Glomerular visceral epithelial cell (primary cell): Measurements from ENCODE around the gene CXXC5.

Source experiments
- DNase-seq: peaks from one replicate; pipeline ENCODE4 v3.0.0-alpha.2; 2016; ENCODE audit errors: extremely low spot score

Gene CXXC5

GRCh38 chr5:139638090-139638735 is 9.9 kb upstream of the CXXC5 start:
- DNase-seq: peak; percentile 96

GRCh38 chr5:139638736-139639618 is 9.2 kb upstream of the CXXC5 start:
- DNase-seq: no peak

GRCh38 chr5:139639619-139640380 is 8.3 kb upstream of the CXXC5 start:
- DNase-seq: peak; percentile 83

- no peak for DNase-seq
Measured at GRCh38 chr5:139640421-139641115, 7.6 kb upstream of the CXXC5 start.

DNA sequence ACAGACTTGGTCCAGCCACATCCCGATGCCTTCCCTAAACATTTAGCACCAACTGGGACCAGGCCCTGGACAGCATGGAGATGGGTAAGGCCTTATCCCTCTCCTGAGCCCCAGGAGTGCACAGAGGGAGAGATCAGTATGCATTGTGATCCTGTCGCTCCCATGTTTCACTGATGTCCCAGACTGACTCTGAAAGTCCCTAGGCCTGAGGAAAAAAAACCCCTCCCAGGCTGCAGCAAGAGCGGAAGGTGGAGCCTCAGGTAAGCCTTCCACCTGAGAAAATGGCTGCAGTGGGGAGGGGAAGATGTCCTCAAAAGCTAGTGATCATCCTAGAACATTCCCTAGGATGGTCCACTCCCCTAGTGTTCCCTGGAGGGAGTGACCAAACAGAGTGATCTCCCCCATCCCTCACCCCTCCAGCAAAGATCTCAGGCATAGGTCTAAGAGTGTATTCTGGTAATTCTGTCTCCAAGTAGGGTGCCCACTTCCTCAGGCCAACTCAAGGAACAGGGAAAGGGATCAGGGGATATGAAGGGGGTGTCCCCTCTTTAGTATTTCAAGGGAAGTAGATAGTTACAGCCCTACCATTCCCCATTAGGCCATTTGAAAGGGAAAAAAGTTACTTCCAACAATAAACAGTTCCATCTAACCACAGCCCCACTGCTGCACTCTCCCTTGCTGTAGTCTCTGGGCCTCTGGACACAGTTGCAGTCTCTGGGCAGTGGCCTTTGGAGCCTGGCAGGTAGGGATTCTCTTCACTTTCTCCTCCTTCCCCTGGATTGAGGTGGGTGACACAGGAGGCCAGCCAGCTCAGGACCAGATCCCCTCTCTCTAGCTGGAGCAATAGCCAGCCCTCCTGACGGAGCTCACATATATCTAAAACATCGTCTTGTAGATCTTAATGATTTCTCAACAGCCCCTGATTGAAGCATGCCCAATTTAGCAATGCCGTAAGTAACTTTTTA is 6.8 kb upstream of the CXXC5 start:
- no peak for DNase-seq

- DNase-seq: no peak
Measured at GRCh38 chr5:139642213-139642612, 5.9 kb upstream of the CXXC5 start.

DNA sequence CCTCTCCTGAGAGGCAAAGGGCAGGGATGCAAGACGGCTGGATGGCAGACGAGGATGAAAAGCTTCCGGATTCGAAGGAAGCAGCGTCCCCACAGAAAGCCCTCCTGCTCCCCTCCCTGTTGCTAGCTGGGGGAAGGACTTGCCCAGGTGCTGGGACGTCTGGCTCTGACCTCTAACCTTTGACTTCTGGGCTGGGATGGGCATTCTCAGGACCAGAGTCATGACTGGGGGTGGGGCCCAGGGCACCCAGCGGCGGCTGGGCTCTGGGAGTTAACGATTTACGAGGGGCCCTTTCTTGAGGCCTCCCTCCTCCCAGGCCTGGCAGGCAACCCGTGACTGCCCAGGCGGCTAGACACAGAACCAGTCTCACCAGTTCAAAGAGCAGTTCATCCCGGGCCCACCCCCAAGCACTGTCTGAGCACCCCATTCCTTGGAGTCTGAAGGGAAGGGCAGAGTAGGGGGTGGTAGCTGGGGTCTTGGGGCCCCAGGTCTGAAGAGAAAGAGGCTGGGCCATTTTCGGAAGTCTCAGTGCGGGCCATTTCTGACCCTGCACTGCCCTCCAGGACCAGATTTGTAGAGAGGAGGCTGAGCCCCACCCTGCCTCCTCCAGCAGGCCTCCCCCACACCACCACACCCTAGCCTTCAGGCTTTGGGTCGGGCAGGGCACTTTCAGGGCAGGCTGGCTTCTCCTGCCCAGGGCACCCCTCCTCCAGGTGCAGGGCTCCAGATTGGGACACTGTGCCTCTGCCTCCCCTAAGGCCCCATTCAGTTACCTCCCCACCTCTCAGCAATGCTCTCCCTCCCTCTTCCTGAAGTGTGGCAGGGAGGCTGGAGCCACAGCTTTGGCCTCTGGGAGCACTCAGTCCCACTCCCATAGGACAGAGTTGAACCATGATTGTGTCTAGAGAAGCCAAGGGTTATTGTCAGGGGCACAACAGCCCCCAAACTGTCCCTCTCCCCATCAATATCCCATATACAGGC is 5.0 kb upstream of the CXXC5 start:
- DNase-seq: peak; percentile 74

DNA sequence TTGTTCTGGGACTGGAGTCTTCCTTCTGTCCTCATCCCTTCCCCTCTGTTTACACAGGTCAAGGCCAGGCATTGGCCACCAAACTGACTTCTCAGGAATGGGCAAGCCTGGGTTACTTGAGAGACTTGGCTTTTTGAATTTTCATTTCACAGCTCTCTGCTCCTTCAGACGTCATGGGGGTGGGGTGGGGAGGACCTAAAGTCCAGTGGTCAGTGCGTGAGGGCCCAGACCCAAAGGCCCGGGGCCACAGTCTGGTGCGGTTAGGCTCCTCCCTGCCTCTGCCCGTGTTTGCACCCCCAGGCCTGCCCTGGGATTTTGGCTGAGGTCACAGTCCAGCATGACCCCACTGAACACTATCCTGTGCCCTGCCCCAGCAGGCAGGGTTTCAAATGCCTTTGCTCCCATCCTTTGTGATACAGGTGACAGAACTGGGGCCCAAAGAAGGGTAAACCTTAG is 4.1 kb upstream of the CXXC5 start:
- DNase-seq: no peak

- no peak for DNase-seq
Measured at GRCh38 chr5:139644646-139645429, 3.3 kb upstream of the CXXC5 start.

DNA sequence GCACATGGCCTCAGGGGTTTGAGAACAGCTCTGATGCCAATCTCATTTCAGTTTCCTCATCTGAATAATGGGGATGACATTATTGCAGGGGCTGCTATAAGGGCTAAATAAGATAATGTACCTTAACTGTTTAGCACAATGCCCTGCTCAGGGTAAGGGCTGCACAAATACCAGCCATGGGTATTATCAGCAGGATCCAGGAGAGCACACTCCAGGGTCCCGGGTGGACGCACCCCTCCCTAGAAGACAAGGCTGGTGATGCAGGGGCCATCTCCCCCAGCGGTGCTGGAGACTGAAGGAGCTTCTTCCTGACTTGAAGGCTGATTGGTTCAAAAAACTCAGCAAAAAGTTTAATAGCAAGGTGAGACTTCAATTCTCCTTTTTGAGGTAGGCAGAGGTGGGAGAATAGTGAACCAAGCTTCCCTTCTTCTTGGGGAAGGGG is 2.7 kb upstream of the CXXC5 start:
- no peak for DNase-seq

GRCh38 chr5:139646111-139646510 is 2.0 kb upstream of the CXXC5 start:
- DNase-seq: no peak

DNA sequence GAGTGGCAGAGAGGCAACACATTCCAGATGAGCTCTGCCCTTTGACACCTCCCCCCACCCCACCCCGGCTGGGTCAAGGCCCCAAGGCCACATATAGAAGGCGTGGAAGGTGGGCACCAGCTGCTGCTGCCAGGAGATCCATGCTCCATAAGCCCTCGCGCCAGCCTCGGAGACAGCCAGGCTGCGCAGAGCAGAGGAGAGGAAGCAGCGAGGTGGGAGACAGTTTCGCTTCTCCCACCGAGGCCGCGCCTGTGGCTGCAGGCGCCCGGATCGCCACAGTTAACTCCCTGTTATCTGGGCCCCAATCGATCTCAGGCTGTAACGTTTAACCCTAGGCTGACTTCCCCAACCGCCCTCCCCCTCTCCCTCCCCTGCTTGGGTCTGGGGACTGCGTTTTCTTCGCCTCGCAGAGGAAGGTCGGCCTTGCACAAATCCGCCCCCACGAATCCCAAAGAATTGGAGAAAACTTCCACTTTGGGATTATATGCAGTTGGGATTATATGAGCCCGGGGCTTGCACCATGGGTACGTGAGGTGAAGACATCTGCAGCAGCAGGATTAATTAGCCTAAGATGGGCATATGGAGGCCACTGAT is 1.1 kb upstream of the CXXC5 start:
- DNase-seq: no peak

DNA sequence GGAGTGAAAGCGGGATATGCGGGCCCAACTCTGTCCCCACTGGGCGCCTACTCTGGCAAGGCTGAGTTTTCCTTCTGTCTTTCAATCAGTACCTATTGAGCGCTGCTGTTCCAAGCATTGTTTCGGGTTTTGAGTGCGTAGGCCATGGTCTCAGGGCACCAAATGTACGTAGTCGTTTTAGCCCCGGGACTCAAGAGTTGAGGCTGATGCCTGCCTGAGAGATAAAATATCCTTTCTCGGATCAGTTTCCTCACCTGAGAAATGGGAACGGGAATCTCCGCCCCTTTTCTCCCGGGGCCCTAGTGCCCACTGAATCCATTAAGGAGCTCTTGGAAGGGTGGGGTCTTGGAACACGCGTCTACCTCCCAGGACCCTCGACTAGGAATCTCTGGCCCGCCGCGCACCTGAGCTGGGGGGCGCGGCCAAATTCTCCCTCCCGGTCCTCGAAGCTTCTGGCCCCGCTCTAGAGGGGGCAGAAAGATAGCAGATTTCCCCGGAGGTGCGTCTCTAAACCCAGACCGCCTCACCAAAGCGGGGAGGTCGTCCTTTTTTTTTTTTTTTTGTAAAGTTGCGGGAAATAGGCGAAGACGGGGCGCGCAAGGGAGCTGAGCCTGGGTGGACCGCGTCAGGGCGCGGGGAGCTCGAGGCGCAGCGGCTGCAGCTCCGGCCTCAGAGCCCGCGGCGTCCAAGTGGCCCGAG is 494 bp upstream of the CXXC5 start:
- no peak for DNase-seq

- no peak for DNase-seq
Measured at GRCh38 chr5:139649082-139649991, 1.2 kb downstream of the CXXC5 start.

- DNase-seq: no peak
Measured at GRCh38 chr5:139650031-139650688, 2.0 kb downstream of the CXXC5 start.

DNA sequence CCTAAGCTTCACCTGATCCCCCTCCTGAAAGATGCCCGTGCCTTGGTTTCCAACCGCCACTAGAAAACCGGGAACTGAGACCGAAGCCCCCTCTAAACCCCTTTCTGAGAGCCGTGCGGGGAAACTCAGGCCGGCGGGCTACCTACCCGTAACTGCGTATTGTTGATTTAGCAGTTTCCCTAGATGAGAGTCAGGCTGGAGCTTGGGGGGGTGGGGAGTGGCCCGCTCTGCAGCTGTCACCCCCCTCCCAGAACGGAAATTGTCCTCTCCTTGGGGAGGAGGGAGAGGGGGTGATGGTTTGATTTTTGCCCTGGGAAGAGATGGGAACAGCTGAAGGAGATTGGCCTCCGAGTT is 2.5 kb downstream of the CXXC5 start:
- no peak for DNase-seq
